NCI-H2029 (cell line): ENCODE measurements around the gene SNX5.

ENCODE experiments used
- DNase-seq: peaks from one replicate; lab custom pipeline; 2025; lab: John Stamatoyannopoulos, UW

The SNX5 gene

GRCh38 chr20:17940224-17940971 lies 28.2 kb downstream of the SNX5 start:
- no peak for DNase-seq

DNA sequence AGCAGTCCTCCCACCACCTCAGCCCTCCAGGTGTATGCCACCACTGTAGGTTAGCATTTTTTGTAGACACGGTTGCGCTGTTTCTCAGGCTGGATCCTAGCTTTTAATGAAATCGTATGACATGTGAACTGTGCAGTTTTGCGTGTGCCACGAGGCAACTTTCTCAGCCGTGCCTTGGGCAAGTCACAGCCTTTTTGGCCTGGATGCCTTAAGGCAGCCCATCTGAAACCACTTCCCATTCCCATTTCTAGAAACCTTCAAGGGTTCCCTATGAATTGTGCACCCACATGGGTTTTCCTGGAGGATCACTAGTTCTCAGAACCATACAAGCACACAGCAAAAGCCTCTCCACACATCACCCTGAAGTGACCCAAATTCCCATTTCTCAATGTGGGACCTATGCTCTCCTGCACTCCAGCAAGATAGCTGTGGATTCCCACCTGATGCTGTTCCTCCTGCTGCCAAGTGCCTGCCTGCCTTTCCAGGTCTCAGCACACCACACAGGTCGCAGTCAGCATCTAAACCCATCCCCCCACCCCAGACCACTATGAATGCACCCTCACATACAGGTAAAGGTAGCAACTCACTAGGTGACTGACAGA lies 28.9 kb downstream of the SNX5 start:
- DNase-seq = no peak

- DNase-seq = peak; percentile 73
Observed at GRCh38 chr20:17938871-17939619, 29.5 kb downstream of the SNX5 start.

- no peak for DNase-seq
Observed at GRCh38 chr20:17936761-17937732, 31.5 kb downstream of the SNX5 start.

- no peak for DNase-seq
Observed at GRCh38 chr20:17936286-17936760, 32.3 kb downstream of the SNX5 start.

DNA sequence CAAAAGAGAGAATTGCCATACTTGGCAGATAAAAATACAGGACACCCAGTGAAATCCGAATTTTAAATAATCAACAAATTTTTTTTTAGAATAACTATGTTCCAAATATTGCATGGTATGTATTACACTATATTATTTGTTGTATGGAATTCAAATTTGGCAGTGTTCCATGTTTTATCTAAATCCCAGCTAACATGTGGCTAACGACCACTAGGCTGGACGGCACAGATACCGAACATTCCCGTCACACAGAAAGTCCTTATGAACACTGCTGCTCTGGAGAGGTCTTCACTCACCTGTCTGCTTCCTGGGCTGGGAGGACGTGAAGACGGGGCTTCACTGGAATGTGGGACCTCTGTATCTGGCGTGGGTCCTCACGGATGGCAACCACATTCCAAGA lies 32.8 kb downstream of the SNX5 start:
- DNase-seq = no peak

- no peak for DNase-seq
Observed at GRCh38 chr20:17935186-17935585, 33.4 kb downstream of the SNX5 start.

DNA sequence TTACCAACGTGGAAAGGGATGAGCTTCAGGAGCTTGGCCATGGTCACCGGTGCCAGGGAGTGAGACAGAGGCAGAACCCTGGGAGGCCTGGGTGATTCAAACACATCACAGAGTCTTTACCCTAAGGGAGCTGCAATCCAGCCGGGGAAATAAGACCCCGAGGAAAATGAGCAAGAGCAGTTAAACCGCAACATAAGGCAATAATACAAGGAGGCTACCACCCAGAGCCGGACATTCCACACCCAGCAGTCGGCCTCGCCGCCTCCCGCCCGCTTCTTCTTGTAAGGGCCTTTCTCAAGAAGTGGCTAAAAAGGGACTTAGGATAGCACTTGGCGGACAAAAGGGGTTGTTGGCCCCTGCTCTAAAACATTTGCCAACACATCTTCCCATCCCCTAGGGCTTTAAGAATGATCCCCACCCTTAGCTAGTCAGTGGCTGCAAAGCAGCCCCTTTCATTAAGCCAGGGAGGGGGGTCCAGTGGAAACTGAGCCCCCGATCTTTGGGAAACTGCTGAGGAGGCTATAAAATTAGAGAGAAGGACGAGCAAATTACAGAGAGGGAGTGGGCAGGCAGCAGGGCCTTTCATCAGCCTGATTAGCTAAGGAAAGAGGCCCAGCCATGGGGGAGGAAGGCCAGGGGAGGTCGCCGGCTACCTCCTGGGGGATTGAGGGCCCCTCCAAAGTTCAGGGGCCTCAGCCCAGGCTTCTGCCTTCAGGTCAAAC lies 34.3 kb downstream of the SNX5 start:
- no peak for DNase-seq

GRCh38 chr20:17933711-17934110 lies 34.9 kb downstream of the SNX5 start:
- no peak for DNase-seq

DNA sequence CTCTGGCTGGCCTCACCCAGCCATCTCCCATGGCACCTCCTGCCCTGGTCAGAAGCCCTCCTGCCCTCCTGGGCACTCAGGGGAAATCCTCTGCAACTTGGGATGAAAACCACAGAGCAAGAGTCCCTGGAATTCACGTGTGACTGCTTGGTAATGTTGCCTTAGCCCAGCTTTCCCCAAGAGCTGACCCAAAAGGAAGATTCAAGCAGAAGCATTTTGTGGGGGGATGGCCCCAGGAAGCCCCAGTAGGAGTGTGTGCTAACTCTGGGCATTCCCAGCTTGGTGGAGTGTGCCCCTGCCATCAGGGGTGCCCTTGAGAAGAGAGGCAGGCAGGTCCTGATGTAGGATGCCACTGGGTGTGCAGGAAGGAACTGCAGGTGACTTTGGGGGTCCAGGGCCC lies 35.5 kb downstream of the SNX5 start:
- no peak for DNase-seq

DNA sequence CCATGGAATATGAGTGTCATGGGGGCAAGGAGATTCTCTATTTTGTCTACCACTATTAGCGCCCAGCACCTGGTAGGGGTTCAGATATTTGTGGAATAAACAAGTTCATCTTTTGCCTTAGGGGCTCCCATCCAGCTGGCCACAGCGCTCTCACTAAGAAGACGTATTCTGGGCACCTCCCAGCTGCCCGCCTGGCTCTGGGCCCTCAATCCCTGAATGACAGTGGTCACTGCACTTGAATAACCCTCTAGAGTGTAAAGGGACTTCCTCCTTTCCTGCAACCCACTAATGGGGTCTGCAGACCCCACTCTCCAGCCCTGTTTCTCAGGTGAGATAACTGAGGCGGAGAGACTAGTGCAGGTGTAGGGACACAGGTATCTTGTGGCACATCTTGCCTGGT lies 36.2 kb downstream of the SNX5 start:
- DNase-seq = no peak

- no peak for DNase-seq
Observed at GRCh38 chr20:17931513-17931912, 37.1 kb downstream of the SNX5 start.

GRCh38 chr20:17928633-17929311 lies 39.8 kb downstream of the SNX5 start:
- peak; percentile 46 for DNase-seq

DNA sequence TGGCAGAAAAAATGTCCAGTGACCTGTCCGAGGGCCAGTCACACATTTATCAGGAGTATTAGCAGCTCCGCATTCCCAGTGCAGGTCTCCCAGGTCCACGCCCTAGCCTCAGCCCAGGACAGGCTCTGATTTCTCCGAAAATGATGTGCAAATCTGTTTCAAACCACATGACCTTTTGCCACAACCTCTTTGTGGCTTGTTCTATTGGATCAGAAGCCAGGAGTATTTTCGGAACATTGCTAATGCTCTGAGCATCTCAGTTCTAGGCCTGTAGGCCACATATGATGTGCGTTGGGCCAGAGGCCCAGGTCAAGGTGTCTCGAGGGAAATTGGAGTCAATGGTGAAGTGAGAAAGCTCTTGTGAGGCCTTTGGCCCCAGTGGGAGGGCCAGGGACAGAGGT lies 40.4 kb downstream of the SNX5 start:
- DNase-seq = no peak

DNA sequence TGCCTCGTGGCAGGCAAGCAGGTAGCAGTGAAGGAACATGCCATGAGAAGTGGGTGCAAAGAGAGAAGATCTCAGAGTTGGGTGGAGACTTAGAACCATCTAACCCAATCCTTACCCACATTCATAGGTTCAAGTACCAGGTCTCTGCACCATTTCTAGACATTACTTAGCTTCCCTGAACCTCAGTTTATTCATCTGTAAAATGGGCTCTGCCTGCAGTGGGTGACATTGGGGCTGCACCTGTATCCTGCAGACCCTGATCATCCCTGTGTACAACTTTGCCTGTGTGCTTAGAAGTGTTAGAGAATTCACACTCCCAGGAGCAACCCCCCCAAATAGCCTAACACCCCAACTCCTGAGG lies 42.7 kb downstream of the SNX5 start:
- no peak for DNase-seq

DNA sequence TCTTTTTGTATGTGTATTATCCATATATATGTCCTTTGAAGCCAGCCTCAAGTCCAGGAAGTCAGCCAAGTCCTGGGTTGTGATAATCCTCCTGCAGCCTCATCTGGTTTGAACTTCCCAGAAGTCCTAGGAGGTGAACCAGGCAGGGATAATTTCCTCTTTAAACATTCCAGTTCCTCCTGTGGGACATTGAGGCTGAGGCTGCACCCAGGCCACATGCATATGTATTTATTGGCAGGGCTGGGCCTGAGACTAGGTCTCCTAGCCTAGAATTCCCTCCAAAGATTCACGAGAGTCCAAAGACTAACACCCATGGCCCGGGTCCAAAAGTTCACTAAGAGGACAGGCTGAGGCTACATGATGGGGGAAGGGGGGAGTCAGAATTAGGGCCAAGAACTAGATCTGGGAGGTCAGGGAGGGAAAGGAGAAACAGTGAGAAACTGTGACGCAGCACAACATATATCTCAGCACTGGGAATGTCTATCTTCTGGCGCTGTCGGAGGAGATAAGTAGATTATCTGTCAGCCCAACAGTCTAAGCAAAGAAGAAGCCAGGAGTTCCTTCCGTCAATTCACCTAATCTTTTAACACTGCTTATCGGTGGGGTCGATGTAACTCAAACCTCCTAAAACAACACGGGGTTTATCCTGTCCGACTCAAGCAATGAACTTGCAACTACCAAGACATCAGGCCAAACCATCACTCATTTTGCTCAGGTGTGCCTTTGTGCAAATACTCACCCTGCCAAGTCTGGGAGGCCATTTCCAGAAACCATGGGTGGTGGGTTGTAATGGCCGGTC lies 43.3 kb downstream of the SNX5 start:
- no peak for DNase-seq

GRCh38 chr20:17921774-17922173 lies 46.8 kb downstream of the SNX5 start:
- no peak for DNase-seq

DNA sequence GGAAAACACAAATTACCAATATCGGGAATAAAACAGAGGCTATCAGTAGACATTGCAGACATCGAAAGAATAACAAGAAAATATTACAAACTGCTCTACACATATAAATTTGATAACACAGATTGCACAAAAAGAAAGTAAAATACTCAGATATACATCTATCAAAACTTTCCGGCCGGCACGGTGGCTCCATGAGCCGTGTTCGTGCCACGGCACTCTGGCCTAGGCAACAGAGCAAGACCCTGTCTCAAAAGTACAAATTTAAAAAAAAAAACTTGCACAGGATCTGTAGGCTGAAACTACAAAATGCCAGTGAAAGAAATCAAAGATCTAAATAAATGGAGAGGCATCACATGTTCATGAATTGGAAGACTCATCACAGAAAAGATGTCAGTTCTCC lies 49.4 kb downstream of the SNX5 start:
- no peak for DNase-seq

GRCh38 chr20:17917832-17918618 lies 50.6 kb downstream of the SNX5 start:
- no peak for DNase-seq
